ENCODE data around the gene SLC25A23.
A peak's percentile ranks its signal among the peaks of the same experiment; 100 is the strongest.

SLC25A23 gene

DNA sequence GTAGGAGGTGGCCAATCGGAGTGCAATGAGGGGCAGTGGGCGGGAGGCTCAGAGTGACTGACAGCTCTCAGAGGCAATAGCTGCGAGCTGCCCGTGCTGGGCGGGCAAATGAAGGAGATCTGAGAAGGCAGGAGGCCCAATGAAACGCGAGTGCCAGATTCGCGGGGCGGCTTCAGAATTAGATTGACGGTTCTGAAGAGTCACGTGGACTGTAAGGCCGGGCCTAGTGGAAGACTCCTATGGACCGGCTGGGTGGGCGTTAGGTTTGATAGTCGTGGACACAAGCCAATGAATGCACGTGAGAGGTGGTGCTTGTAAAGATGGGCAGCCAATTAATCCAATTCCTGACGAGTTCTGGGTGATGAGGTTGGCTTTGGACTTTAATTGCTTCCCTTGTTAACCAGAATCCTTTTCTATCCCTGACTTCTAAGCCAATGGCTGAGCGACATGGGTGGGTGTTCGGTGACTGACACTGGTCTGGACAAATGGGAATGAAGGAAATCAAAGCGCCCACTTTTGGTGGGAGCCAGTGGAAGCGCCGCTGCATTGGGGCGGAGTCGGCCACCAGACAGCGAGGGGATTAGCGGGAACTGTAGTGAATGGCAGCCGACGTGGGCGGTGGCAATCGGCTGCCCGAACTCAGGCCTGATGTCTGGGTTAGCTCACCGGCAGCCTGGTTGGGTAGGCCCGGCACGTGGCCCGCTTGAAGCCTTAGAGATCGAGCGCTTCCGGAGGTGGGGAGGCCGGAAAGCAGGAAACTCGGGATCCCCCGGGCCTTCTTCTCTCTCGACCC lies 34.5 kb downstream of the SLC25A23 start:
- DNase-seq: peak; percentile 98 to 100 (median 100)

DNA sequence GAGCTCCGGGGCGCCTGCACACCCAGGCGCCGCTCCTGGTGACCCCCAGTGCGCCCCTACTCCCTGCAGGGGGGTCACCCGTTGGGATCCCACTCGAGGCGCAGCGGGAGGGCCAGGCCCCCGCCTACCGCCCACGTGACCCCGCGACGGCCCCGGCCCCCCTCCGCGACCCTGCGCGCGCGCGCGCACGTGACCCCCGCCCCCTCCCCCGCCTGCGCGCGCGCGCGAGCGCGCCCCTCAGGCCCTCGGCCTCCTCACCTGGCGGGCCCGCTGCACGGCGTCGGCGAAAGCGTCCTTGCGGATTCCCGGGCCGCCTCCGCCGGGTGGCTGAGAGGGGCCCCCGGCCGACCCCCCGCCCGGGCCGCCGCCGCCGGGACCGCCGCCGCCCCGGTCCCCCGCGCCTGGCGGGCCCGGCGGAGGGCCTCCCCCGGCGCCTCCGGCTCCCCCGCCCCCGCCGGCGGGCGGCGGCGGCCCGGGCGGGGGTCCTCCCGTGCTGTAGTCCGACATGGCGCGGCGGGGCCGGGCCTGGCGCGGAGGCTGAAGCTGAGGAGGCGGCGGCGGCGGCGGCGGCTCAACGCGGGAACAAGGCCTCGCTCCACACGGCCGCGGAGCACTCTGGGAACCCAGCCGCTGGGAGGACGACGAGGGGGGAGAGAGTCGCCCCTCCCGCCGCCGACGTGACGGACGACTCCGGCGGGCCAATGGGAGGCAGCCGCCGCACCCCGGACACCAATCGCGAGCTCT lies 35.2 kb downstream of the SLC25A23 start, which contains the start of gene KHSRP:
Gene KHSRP, minus strand, starts transcription at position 617 of the 744 bp plus-strand sequence. Its CDS starts 110 bp downstream, at position 507.
- DNase-seq: peak in 2 of 14 donors; percentile 35 to 39

DNA sequence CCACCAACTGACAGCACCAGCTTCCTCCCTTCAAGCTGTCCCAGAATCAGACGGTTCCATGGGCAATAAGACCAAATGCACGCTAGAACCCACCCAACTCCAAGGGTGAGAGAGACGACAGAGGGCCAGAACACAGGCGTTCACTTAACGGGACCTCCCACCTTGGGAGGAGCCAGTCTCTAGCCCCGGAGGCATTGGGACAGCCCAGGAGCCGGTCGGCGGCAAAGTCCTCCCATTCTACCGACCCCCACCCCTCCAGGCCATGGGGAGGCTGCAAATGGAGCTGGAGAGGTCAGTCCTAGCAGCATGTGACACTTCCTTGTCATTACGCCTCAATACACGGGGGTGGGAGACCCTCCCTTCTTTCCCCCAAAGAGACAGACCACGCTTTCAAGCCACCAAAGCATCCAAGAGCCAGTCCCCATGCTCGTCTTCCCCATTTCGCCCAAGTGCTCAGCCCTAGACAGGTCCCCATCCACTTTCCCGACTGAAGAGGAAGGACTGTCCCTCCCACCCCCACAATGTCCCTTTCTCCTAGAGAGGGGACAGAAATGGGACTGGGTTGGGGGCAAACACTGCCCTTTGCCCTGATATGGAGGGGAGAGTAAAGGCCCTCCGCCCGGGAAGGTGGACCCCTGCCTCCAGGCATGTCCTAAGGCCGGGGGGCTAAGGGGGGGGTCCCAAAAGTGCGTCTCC lies 35.9 kb downstream of the SLC25A23 start:
- DNase-seq: peak in 3 of 14 donors; percentile 22 to 38 (median 23)

DNA sequence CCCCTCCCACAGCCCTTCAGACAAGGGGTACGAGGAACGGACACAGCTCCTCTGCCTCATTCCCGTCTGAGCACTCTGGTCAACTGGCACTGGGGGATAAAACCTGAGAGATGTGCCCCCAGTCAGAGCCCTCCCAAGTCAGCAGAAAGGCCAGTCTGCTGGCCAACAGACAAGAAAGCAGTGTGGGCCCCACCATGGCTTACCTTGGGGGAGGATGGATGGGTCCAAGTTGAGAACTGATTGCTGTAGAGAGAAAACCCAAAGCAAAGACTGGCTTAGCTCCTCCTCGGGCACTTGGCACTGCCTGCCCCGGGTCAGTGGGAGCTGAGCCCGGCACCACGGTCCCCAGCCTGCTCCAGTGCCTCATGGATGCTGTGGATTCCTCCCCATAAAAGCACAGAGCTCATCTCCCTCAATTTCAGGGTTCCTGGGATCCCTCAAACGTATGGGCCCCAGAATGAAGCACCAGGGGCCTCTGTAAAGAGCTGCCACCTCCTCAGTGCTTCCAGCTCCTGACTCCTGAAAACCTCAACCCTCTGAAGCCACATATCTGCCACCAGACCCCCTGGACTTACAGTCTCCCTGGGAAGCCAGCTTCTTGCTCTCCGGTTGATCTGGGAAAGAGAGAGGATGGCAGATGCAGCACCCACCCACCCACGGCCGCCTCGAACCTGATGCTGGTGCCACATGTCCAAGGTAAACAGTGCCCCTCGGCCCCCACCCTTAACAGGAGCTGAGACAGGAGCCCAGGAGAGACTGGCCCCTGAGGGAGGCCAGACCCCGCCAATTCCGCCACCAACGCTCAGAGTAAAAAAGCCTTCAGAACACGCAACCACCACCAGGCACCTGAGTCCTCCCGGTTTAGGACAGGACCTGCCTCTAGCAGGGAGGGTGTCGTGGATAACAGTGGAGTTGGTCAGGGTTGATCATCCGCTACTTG lies 38.2 kb downstream of the SLC25A23 start:
- DNase-seq: no peak

DNA sequence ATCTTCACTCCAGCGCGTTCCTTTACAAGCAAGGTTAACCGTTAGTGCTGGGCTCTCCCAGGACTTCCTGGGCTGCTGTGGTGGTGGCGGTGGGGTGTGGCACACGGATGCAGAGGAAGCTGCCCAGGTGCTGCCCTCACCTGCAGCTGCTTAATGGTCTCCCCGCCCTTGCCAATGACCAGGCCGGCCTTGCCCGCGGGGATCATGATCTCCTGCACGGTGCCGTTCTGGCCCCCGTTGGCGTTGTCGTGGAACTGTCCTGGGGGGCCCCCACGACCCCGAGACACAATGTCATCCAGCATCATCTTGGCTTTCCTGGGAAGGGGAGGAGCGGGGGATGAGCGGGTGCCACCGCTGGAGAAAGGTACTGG lies 41.0 kb downstream of the SLC25A23 start:
- no peak for DNase-seq

DNA sequence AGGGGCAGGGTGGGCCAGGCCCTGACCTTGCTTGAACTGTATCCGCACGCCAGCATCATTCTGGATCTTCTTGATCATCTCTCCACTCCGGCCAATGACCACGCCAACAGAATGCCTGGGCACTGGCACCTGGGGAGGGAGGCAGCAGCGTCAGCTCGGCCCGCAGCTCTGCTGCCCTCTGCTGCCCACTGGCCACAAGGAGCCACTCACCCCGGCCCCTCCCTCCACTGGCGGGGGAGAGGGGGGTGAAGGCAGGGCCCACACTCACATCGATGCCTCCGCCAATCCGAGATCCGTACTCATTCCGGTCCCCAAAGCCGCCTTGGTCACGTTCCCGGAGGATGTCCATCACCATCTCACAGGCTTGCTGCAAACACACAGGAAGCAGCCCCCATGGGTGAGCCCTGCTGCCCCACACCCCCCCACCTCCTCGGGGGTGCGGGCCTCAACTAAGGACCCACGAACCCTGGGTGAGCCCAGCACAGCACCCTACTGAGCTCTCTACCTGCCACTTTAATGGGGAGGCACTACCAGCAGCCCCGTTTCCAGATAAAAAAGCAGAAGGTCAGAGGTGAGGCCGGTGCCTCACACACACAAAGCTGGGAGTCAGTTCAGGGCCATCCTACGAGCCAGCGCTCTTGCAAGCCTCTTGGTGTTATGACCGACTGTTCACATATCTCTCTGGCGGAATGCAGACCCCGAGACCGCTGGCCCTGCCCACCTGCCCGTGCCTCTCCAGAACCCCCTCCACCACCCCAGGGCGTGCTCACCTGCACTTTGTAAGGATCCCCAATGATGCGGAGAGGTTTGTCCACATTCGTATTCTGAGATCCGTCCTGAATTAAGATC lies 41.7 kb downstream of the SLC25A23 start:
- peak in 10 of 14 donors; percentile 3 to 75 (median 20) for DNase-seq

DNA sequence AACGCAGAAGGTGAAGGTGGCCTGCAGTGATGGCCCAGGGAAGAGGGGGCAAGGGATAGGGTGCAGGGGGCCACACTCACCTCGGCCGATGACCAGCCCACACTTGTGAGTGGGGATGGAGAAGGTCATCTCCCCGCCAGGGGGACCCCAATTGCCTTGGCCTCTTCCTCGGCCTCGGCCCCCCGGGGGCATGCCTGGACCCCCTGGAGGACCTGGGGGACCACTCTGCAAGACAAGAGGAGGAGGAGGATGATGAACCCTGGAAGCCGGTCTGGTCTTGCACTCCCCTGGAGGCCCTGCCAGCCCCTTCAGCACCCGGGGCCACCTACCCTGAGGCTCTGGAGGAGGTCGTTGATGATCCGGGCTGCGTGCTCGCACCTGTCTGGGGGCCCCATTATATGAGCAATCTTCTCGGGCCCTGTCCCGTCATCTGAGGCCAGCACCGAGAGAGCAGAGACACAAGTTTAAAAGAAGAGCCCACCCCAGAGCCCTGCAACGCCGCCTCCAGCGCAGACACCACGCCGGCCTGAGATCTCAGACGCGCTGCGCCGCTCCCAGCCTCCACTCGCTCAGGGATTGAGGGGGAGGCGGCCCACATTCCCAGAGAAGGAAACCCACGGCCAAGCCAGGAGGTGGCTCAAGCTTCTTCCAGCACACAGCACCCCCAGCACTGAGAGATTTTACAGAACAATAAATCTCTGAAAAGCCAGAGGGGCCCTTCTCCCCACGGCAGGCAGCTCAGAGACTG lies 42.8 kb downstream of the SLC25A23 start:
- no peak for DNase-seq

DNA sequence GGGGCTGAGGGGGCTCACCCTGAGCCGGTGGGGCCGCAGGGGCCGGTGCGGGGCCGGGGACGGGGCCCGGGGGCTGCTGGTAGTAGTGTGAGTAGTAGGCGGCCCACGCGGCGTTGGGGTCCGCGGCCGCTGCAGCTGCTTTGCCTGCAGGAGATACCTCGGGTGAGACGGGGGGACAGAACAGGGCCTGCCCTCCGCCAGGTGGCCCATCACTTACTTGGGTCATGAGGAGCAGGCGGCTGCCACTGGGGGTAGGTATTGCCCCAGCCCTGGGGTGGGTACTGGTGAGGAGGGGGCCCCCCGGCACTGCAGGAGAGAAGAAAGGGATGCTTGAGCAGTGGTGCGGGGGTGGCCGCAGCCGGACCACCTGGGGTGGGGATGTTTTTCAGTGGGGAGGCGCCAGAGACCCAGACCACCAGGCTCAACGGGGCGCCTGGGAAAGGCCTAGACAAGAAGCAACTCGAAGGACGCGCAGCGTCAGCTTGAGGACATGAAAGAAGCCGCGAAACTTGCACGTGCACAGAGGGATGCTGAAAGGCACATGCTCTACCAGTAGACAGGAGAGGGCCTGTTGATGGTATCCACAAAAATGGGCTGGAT lies 43.9 kb downstream of the SLC25A23 start:
- no peak for DNase-seq

DNA sequence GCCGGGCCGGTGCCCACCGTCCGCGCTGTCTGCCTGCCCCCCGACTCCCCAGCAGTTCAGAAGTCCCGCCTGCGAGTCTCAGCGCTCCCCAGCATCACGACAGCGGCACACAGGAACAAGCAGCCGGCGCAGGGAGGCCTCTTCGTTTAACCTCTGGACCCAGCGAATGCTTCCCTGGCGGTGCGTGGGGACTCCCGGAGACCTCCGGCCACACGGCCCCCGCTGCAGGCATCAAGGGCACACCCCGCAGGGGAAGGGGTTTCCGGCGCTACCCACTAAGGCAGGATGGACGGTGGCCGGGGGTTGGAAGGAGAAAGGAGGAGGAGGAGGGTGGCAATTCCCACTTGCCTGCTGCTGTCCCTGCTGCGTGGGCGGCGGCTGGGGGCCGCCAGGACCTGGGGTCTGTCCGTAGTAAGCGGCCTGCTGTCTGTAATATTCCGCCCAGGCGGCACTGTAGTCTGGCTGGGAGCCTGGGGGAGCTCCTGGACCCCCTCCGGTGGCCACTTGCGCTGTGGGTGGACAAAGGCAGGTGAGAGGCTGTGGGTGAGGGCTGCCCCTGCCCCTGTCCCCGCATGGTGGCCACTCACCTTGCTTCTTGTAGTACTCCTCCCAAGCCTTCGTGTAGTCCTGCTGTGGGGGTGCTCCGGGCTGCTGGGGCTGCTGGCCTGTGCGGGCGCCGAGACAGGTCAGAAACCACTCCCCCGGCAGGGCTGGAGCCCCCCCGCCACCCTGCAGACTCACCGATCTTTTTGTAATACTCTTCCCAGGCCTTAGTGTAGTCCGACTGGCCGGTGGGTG lies 44.6 kb downstream of the SLC25A23 start:
- DNase-seq: no peak

DNA sequence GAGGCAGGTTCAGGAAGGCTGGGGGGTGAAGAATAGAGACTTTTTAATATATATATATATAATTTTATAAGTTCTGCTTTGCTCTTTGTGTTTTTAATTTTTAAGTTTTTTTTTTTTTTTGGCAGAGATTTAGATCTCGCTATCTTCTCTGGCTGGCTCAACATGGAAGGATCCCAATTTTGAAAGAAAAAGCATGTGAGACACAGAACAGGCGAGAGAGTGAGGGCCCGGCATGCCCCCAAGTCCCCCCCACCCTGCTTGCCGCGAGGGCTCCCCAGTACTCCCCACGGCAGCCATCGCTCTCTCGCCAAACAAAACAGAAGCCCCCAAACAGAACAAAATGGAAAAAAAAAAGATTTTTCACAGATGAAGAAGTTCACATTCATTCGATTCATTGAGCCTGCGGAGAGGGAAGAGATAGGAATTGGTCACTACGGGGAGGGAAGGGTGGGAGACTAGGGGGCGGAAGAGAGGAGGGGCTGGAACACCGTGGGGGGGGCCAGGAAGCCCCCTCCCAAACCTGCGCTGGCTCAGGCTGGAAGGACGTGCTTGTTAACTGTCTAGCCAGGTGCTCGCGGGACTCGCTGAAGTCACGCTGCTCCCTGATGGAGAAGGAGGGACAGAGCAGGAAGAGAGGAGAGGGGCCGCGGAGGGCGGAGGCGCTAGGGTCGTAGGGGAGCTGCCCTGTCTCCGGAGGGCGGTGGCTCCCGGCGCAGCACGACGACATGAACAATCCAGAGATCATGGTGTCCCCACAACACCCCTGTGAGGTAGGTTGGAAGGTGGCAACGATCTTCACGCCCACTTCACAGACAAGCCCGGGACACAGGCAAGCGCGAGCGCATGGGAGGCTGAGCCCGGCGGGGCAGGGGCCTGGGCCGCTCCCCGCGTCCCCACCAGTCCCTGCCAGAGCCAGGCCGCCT lies 45.6 kb downstream of the SLC25A23 start:
- DNase-seq: no peak

DNA sequence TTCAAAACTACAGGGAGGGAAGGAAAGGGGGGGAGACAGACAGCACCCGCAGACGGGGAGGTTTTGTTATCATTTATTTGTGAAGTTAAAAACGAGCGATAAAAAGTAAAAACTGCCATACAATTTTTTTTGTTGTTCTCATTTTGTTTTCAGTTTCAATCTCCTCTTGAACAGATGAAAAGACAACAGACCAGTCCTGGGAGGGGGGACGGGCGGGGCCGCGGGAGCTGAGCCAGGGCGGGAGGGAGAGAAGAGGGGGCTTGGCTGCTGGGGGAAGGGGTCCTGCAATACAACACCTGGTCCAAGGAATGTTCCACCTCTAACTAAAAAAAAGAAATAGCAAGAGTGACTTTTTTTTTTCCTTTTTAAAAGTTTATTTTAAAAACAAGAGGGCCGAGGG lies 46.3 kb downstream of the SLC25A23 start:
- DNase-seq: no peak

DNA sequence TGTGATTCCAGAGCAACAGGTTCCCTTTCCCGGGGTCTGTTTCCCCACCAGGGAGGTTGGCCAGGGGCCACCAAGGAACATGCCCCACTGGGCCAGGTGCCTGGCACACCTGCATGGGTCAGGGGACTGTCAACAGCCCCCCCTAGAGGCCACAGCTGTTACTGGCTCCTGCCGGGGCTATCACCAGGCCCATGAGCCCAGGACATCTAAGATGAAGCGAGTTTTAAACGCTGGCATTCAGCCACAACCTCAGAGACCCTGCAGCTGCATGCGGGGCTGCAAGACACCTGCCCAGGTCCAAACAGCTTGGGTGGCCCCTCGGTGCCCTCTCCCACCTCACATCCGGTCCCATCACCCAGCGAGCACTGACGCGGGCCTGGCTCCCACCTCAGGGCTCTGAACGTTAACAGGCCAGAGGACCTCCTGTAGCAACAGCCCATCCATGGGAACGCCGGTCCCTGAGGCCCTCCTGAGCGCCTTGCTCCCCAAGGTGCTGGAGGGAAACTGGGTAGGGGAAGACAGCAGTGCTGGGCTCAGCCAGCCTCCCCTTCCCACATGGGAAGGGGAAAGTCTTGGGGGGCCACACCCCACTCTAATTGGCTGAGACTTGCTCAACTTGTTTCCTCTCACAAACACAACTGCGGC lies 47.0 kb downstream of the SLC25A23 start:
- DNase-seq: peak in 1 of 14 donors; percentile 11

DNA sequence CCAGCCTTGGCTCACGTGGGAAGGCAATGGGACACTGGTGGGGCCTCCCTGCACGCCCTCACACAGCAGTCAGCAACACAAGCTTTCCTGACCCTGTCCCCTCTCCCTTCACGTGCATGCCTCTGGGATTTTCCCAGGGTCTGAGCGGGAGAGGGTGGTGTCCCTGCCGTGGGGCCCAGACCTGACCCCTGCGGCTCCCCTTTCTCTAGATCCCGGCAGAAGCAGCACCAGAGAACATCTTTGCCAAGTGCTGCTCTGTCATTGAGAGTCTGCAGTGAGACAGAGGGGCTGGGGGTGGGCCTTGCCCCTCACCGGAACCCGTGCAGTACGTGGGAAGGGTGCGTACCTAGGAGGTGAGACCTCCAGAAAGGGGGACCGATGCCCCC lies 47.5 kb downstream of the SLC25A23 start:
- DNase-seq: no peak

DNA sequence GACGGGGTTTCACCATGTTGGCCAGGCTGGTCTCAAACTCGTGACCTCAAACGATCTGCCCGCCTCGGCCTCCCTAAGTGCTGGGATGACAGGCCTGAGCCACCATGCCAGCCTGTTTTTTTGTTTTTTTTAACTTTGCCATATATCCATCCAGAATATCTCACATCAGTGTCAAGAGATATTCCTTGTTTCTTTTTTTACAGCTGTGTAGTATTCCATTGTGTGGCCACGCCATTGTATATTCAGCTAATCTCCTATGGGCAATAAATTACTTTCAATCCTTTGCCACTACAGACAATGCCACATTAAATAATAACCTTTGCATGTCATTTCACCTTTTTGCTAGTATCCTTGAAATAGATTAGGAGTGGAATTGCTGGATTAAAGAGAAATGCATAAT lies 50.2 kb downstream of the SLC25A23 start:
- no peak for DNase-seq

DNA sequence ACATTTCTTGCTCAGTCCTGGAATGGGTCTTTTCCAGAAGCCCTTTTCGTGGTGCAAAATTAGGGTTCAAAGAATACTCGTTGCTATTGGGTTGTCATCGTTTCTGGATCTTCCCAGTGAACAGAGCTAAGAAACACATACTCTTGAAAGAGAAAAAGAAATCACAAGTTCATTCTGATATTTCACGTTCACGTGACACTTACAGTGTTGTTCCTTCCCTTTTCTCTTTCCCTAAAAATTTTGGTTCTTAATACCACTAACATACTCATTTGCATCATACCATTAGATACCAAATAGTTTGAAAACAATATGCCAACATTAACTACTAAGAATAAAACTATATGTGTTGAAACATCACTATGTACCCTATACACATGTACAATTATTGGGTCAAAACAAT lies 53.2 kb downstream of the SLC25A23 start:
- no peak for DNase-seq

DNA sequence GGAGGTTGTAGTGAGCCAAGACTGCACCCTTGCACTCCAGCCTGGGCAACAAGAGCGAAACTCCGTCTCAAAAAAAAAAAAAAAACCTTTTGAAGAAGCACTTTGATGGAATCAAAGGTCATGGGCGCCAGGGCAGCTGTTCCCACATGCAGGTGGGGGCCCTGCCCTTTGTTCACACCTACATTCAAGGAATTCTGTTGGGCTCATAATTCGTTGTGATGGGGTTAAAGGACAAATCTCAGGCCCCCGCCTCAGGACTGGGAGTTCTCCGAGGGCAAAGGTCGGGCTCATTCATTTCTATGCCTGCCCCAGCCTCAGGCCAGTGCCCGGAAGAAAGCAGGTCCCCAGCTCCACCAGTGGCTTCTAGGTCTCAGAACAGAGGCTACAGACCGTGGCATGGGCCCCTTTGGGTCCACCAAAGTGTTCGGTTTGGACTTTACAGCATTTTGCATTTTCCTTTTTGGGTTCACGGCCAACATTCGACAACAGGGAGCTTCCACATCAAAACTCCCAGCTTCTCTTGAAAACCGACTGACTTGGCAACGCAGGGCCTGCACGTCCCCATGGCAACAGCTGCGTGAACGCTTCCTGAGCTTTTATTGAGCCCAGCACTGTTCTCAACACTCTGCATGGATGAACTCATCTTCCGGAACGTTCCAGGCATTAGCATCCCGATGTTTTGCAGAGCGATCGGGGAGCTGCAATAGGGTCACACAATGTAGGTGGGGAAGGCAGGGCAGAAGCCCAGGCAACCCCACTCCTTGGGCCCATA lies 56.6 kb downstream of the SLC25A23 start:
- peak in 11 of 14 donors; percentile 3 to 73 (median 33) for DNase-seq
